ENCODE data around the gene MAML3. TPM values are rescaled to one million over a fixed set of nuclear protein-coding genes. Genes with fewer than 3 reads are reported as not detected.

The MAML3 gene
- polyA plus RNA-seq, 2 donors, result 3.7 to 3.8 TPM

GRCh38 chr4:139800082-139800481, 353.9 kb downstream of the MAML3 start:
- no peaks in the 10 kb centered on the region for H3K36me3 ChIP-seq (ENCODE audit: control insufficient read depth in 2 of 2, insufficient read depth in 2 of 2, low read length in 1 of 2)
- H3K4me3 ChIP-seq (ENCODE audit: low read depth in 1 of 2, low read length in 2 of 2), result no peak overlapping the region
- no peaks in the 10 kb centered on the region for H3K4me1 ChIP-seq (ENCODE audit: control insufficient read depth in 2 of 2, insufficient read depth in 2 of 2, low read length in 1 of 2)
- no peaks in the 10 kb centered on the region for H3K27me3 ChIP-seq (ENCODE audit: control insufficient read depth in 1 of 2, insufficient read depth in 2 of 2, low read length in 2 of 2)
- H3K27ac ChIP-seq (ENCODE audit: low read depth in 2 of 2, low read length in 1 of 2), result no peak overlapping the region
- 81 to 84% methylated on average over 4 of the region's 4 CpGs for WGBS, 2 donors
- H3K9me3 ChIP-seq (ENCODE audit: control insufficient read depth in 2 of 2, insufficient read depth in 1 of 2, low read depth in 1 of 2, low read length in 1 of 2), result no peaks in the 10 kb centered on the region

GRCh38 chr4:139799615-139800014, 354.4 kb downstream of the MAML3 start:
- H3K4me1 ChIP-seq (ENCODE audit: control insufficient read depth in 2 of 2, insufficient read depth in 2 of 2, low read length in 1 of 2), result no peaks in the 10 kb centered on the region
- H3K4me3 ChIP-seq (ENCODE audit: low read depth in 1 of 2, low read length in 2 of 2), result no peak overlapping the region
- no peak overlapping the region for H3K27ac ChIP-seq (ENCODE audit: low read depth in 2 of 2, low read length in 1 of 2)
- no peaks in the 10 kb centered on the region for H3K27me3 ChIP-seq (ENCODE audit: control insufficient read depth in 1 of 2, insufficient read depth in 2 of 2, low read length in 2 of 2)
- no peaks in the 10 kb centered on the region for H3K36me3 ChIP-seq (ENCODE audit: control insufficient read depth in 2 of 2, insufficient read depth in 2 of 2, low read length in 1 of 2)
- H3K9me3 ChIP-seq (ENCODE audit: control insufficient read depth in 2 of 2, insufficient read depth in 1 of 2, low read depth in 1 of 2, low read length in 1 of 2), result no peaks in the 10 kb centered on the region

- H3K27ac ChIP-seq (ENCODE audit: low read depth in 2 of 2, low read length in 1 of 2), result no peak overlapping the region
Measured at GRCh38 chr4:139798456-139798855, 355.5 kb downstream of the MAML3 start.

GRCh38 chr4:139797287-139797686, 356.7 kb downstream of the MAML3 start:
- Histone ChIP-seq H3K4me3 (ENCODE audit: low read depth in 1 of 2, low read length in 2 of 2) (no peak overlapping the region), H3K9me3 (ENCODE audit: control insufficient read depth in 2 of 2, insufficient read depth in 1 of 2, low read depth in 1 of 2, low read length in 1 of 2) (no peaks in the 10 kb centered on the region), H3K27me3 (ENCODE audit: control insufficient read depth in 1 of 2, insufficient read depth in 2 of 2, low read length in 2 of 2) (no peaks in the 10 kb centered on the region), H3K27ac (ENCODE audit: low read depth in 2 of 2, low read length in 1 of 2) (no peak overlapping the region), H3K4me1 (ENCODE audit: control insufficient read depth in 2 of 2, insufficient read depth in 2 of 2, low read length in 1 of 2) (peaks cover 0 to 3% of the 10 kb centered on the region in 2 donors), H3K36me3 (ENCODE audit: control insufficient read depth in 2 of 2, insufficient read depth in 2 of 2, low read length in 1 of 2) (no peaks in the 10 kb centered on the region)
- whole genome bisulfite sequencing, 2 donors, result 93 to 96% methylated on average over 2 of the region's 2 CpGs

More at GRCh38 chr4:139798456-139798855, 355.5 kb downstream of the MAML3 start:
- H3K36me3 ChIP-seq (ENCODE audit: control insufficient read depth in 2 of 2, insufficient read depth in 2 of 2, low read length in 1 of 2), result no peaks in the 10 kb centered on the region
- H3K9me3 ChIP-seq (ENCODE audit: control insufficient read depth in 2 of 2, insufficient read depth in 1 of 2, low read depth in 1 of 2, low read length in 1 of 2), result no peaks in the 10 kb centered on the region
- H3K4me1 ChIP-seq (ENCODE audit: control insufficient read depth in 2 of 2, insufficient read depth in 2 of 2, low read length in 1 of 2), result peaks cover 0 to 3% of the 10 kb centered on the region in 2 donors
- no peak overlapping the region for H3K4me3 ChIP-seq (ENCODE audit: low read depth in 1 of 2, low read length in 2 of 2)
- no peaks in the 10 kb centered on the region for H3K27me3 ChIP-seq (ENCODE audit: control insufficient read depth in 1 of 2, insufficient read depth in 2 of 2, low read length in 2 of 2)

GRCh38 chr4:139795527-139796314, 358.3 kb downstream of the MAML3 start:
- Histone ChIP-seq H3K36me3 (ENCODE audit: control insufficient read depth in 2 of 2, insufficient read depth in 2 of 2, low read length in 1 of 2) (no peaks in the 10 kb centered on the region), H3K4me1 (ENCODE audit: control insufficient read depth in 2 of 2, insufficient read depth in 2 of 2, low read length in 1 of 2) (peaks cover 0 to 3% of the 10 kb centered on the region in 2 donors), H3K9me3 (ENCODE audit: control insufficient read depth in 2 of 2, insufficient read depth in 1 of 2, low read depth in 1 of 2, low read length in 1 of 2) (no peaks in the 10 kb centered on the region), H3K4me3 (ENCODE audit: low read depth in 1 of 2, low read length in 2 of 2) (no peak overlapping the region), H3K27ac (ENCODE audit: low read depth in 2 of 2, low read length in 1 of 2) (no peak overlapping the region), H3K27me3 (ENCODE audit: control insufficient read depth in 1 of 2, insufficient read depth in 2 of 2, low read length in 2 of 2) (no peaks in the 10 kb centered on the region)
- WGBS, 2 donors, result 73 to 79% methylated on average over 8 of the region's 8 CpGs

GRCh38 chr4:139794158-139794954, 359.6 kb downstream of the MAML3 start:
- no peak overlapping the region for H3K27ac ChIP-seq (ENCODE audit: low read depth in 2 of 2, low read length in 1 of 2)
- H3K27me3 ChIP-seq (ENCODE audit: control insufficient read depth in 1 of 2, insufficient read depth in 2 of 2, low read length in 2 of 2), result no peaks in the 10 kb centered on the region
- H3K36me3 ChIP-seq (ENCODE audit: control insufficient read depth in 2 of 2, insufficient read depth in 2 of 2, low read length in 1 of 2), result no peaks in the 10 kb centered on the region
- no peaks in the 10 kb centered on the region for H3K9me3 ChIP-seq (ENCODE audit: control insufficient read depth in 2 of 2, insufficient read depth in 1 of 2, low read depth in 1 of 2, low read length in 1 of 2)
- peaks cover 0 to 3% of the 10 kb centered on the region in 2 donors for H3K4me1 ChIP-seq (ENCODE audit: control insufficient read depth in 2 of 2, insufficient read depth in 2 of 2, low read length in 1 of 2)
- WGBS, 2 donors, result 56 to 70% methylated on average over 3 of the region's 3 CpGs
- no peak overlapping the region for H3K4me3 ChIP-seq (ENCODE audit: low read depth in 1 of 2, low read length in 2 of 2)

- Histone ChIP-seq H3K4me3 (ENCODE audit: low read depth in 1 of 2, low read length in 2 of 2) (no peak overlapping the region), H3K27ac (ENCODE audit: low read depth in 2 of 2, low read length in 1 of 2) (no peak overlapping the region), H3K36me3 (ENCODE audit: control insufficient read depth in 2 of 2, insufficient read depth in 2 of 2, low read length in 1 of 2) (no peaks in the 10 kb centered on the region), H3K9me3 (ENCODE audit: control insufficient read depth in 2 of 2, insufficient read depth in 1 of 2, low read depth in 1 of 2, low read length in 1 of 2) (no peaks in the 10 kb centered on the region), H3K4me1 (ENCODE audit: control insufficient read depth in 2 of 2, insufficient read depth in 2 of 2, low read length in 1 of 2) (peaks cover 0 to 3% of the 10 kb centered on the region in 2 donors), H3K27me3 (ENCODE audit: control insufficient read depth in 1 of 2, insufficient read depth in 2 of 2, low read length in 2 of 2) (no peaks in the 10 kb centered on the region)
- 89 to 93% methylated on average over 2 of the region's 2 CpGs for WGBS, 2 donors
Measured at GRCh38 chr4:139791681-139792080, 362.3 kb downstream of the MAML3 start.

- Histone ChIP-seq H3K36me3 (ENCODE audit: control insufficient read depth in 2 of 2, insufficient read depth in 2 of 2, low read length in 1 of 2) (no peaks in the 10 kb centered on the region), H3K27me3 (ENCODE audit: control insufficient read depth in 1 of 2, insufficient read depth in 2 of 2, low read length in 2 of 2) (no peaks in the 10 kb centered on the region), H3K27ac (ENCODE audit: low read depth in 2 of 2, low read length in 1 of 2) (no peak overlapping the region), H3K4me3 (ENCODE audit: low read depth in 1 of 2, low read length in 2 of 2) (no peak overlapping the region), H3K4me1 (ENCODE audit: control insufficient read depth in 2 of 2, insufficient read depth in 2 of 2, low read length in 1 of 2) (peaks cover 0 to 3% of the 10 kb centered on the region in 2 donors), H3K9me3 (ENCODE audit: control insufficient read depth in 2 of 2, insufficient read depth in 1 of 2, low read depth in 1 of 2, low read length in 1 of 2) (no peaks in the 10 kb centered on the region)
- WGBS, 2 donors, result 96 to 99% methylated on average over 4 of the region's 4 CpGs
Measured at GRCh38 chr4:139790291-139790690, 363.7 kb downstream of the MAML3 start.

- H3K9me3 ChIP-seq (ENCODE audit: control insufficient read depth in 2 of 2, insufficient read depth in 1 of 2, low read depth in 1 of 2, low read length in 1 of 2), result no peaks in the 10 kb centered on the region
- WGBS, 2 donors, result 91% methylated on average over 6 of the region's 6 CpGs
- H3K36me3 ChIP-seq (ENCODE audit: control insufficient read depth in 2 of 2, insufficient read depth in 2 of 2, low read length in 1 of 2), result no peaks in the 10 kb centered on the region
- H3K4me1 ChIP-seq (ENCODE audit: control insufficient read depth in 2 of 2, insufficient read depth in 2 of 2, low read length in 1 of 2), result peaks cover 0 to 1% of the 10 kb centered on the region in 2 donors
- H3K27me3 ChIP-seq (ENCODE audit: control insufficient read depth in 1 of 2, insufficient read depth in 2 of 2, low read length in 2 of 2), result no peaks in the 10 kb centered on the region
- no peak overlapping the region for H3K27ac ChIP-seq (ENCODE audit: low read depth in 2 of 2, low read length in 1 of 2)
- no peak overlapping the region for H3K4me3 ChIP-seq (ENCODE audit: low read depth in 1 of 2, low read length in 2 of 2)
Measured at GRCh38 chr4:139789096-139789654, 364.8 kb downstream of the MAML3 start.
